Measurements from ENCODE around the gene EOMES.

- TF ChIP-seq SIX5 (IDR thresholded peaks at IDR 0.05; ENCODE audit: low read depth, low read length) (no peak), RFX5 (IDR thresholded peaks at IDR 0.05; ENCODE audit: borderline replicate concordance, low read depth, low read length) (no peak)
- TF ChIP-seq, protein P1, sequence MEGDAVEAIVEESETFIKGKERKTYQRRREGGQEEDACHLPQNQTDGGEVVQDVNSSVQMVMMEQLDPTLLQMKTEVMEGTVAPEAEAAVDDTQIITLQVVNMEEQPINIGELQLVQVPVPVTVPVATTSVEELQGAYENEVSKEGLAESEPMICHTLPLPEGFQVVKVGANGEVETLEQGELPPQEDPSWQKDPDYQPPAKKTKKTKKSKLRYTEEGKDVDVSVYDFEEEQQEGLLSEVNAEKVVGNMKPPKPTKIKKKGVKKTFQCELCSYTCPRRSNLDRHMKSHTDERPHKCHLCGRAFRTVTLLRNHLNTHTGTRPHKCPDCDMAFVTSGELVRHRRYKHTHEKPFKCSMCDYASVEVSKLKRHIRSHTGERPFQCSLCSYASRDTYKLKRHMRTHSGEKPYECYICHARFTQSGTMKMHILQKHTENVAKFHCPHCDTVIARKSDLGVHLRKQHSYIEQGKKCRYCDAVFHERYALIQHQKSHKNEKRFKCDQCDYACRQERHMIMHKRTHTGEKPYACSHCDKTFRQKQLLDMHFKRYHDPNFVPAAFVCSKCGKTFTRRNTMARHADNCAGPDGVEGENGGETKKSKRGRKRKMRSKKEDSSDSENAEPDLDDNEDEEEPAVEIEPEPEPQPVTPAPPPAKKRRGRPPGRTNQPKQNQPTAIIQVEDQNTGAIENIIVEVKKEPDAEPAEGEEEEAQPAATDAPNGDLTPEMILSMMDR (IDR thresholded peaks at IDR 0.05; ENCODE audit: control extremely low read depth in 1 of 3, insufficient read depth in 1 of 3, low read depth in 1 of 3, low read length in 3 of 3) = no peak
These were observed 7.9 kb upstream of the EOMES start for GRCh38 chr3:27729748-27730611.

All from H1 (cell line).